ENCODE measurements around the gene SAPCD1.

Gene SAPCD1

GRCh38 chr6:31762356-31762755, at the start of gene SAPCD1:
TSS of gene SAPCD1 (plus strand) at chr6:31762656. CDS start at chr6:31763055, 399 bp downstream.
- TF ChIP-seq CTCF (IDR thresholded peaks at IDR 0.05) = no peak

GRCh38 chr6:31713465-31713864, 49.0 kb upstream of the SAPCD1 start:
- no peak for TF ChIP-seq CTCF (IDR thresholded peaks at IDR 0.05)

GRCh38 chr6:31713991-31714684, 48.3 kb upstream of the SAPCD1 start:
- no peak for TF ChIP-seq CTCF (IDR thresholded peaks at IDR 0.05)

- no peak for TF ChIP-seq CTCF (IDR thresholded peaks at IDR 0.05)
Observed at GRCh38 chr6:31715022-31715958, 47.2 kb upstream of the SAPCD1 start, which contains the start of gene LY6G6D. TSS of gene LY6G6D (plus strand) at chr6:31715348. CDS start at chr6:31715356, 8 bp downstream.

GRCh38 chr6:31717499-31718222, 44.8 kb upstream of the SAPCD1 start:
- no peak for TF ChIP-seq CTCF (IDR thresholded peaks at IDR 0.05)

GRCh38 chr6:31718265-31718664, 44.2 kb upstream of the SAPCD1 start:
- no peak for TF ChIP-seq CTCF (IDR thresholded peaks at IDR 0.05)

GRCh38 chr6:31719001-31719400, 43.5 kb upstream of the SAPCD1 start:
- no peak for TF ChIP-seq CTCF (IDR thresholded peaks at IDR 0.05)

Measured in LNCAP (cell line).